Thymus (tissue), 11 donors: ENCODE data around the gene BTBD17. TPM values are rescaled to one million over a fixed set of nuclear protein-coding genes. Genes with fewer than 3 reads are reported as not detected.
A peak's percentile ranks its signal among the peaks of the same experiment; 100 is the strongest.

ENCODE experiments used
- DNase-seq, 9 donors: peaks; one replicate each; pipeline ENCODE4 v3.0.0-alpha.2; 2013; ENCODE audit warnings: low spot score in 9 of 9, low read depth in 6 of 9, missing footprints in 1 of 9
- H3K27ac ChIP-seq, 2 donors: one replicate each; pipeline ENCODE4 v1.5.1; 2013; ENCODE audit warnings: control low read depth in 1 of 2, low read depth in 1 of 2, low read length in 1 of 2, mild to moderate bottlenecking in 1 of 2, moderate library complexity in 1 of 2
- H3K27me3 ChIP-seq, 2 donors: one replicate each; pipeline ENCODE4 v1.5.1; 2013; ENCODE audit warnings: low read length in 1 of 2; ENCODE audit not compliant: control insufficient read depth in 2 of 2, insufficient read depth in 1 of 2
- H3K36me3 ChIP-seq, 2 donors: one replicate each; pipeline ENCODE4 v1.5.1; 2013; ENCODE audit warnings: low read length in 1 of 2, mild to moderate bottlenecking in 1 of 2, moderate library complexity in 1 of 2; ENCODE audit not compliant: control insufficient read depth in 2 of 2, insufficient read depth in 2 of 2
- H3K4me1 ChIP-seq, 2 donors: one replicate each; pipeline ENCODE4 v1.5.1; 2013; ENCODE audit warnings: low read length in 2 of 2; ENCODE audit not compliant: control insufficient read depth in 2 of 2, insufficient read depth in 2 of 2
- H3K4me3 ChIP-seq, 2 donors: one replicate each; pipeline ENCODE4 v1.5.1; 2013; ENCODE audit warnings: low read length in 2 of 2, control low read depth in 1 of 2, mild to moderate bottlenecking in 1 of 2
- H3K9me3 ChIP-seq, 2 donors: one replicate each; pipeline ENCODE4 v1.5.1; 2013; ENCODE audit warnings: low read length in 1 of 2, mild to moderate bottlenecking in 1 of 2; ENCODE audit not compliant: control insufficient read depth in 2 of 2, insufficient read depth in 1 of 2
- WGBS: extraction: QIAGEN DNeasy Blood & Tissue Kit; methylation state at CpG from one replicate; pipeline ENCODE4 v1.1.7; 2013; 5-methylcytosine and 5-hydroxymethylcytosine counted together
- polyA plus RNA-seq: library from polyadenylated mRNA; stranded (reverse); fragments of 200-250 nt; gene quantifications from one replicate; pipeline ENCODE4 v1.2.3, GENCODE V29; 2013
- total RNA-seq: library from RNA; stranded (reverse); fragments of 120-200 nt; gene quantifications from one replicate; pipeline ENCODE4 v1.2.4, GENCODE V29; 2013
- donor health status: healthy.

Gene BTBD17
- total and polyA plus RNA-seq, 2 donors = 0.05 to 0.16 TPM

DNA sequence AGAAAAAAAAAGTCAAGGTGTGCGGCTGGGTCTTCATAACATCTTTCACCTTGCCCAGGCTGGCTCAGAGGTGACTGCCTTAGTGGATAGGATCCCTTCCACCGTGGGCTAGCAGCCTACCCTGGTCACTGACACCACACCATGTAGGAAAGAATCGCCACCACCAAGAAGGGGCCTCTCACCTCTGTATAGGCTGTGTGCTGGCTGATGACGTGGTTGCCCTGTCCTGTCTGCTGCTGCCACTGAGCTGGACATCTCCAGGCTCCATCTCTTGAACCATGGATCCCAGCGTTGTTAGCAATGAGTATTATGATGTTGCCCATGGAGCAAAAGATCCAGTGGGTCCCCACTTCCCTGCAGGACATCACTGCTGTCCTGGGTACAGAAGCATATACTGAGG is 5.5 kb upstream of the BTBD17 start, which contains the start of gene GPR142:
GPR142 (plus strand) TSS at position 301 of the 400 bp plus-strand sequence. CDS start 2,035 bp downstream, outside the sequence.
- H3K9me3 ChIP-seq = no peaks in the 10 kb centered on the region
- no peaks in the 10 kb centered on the region for H3K36me3 ChIP-seq
- 94% methylated on average over 5 of the region's 5 CpGs for WGBS
- H3K27ac ChIP-seq = no peak within 1 kb of the TSS
- H3K4me3 ChIP-seq = no peak within 1 kb of the TSS
- H3K4me1 ChIP-seq = peaks cover 0 to 18% of the 10 kb centered on the region in 2 donors
- DNase-seq = no peak
- H3K27me3 ChIP-seq = peaks cover 0 to 21% of the 10 kb centered on the region in 2 donors

DNA sequence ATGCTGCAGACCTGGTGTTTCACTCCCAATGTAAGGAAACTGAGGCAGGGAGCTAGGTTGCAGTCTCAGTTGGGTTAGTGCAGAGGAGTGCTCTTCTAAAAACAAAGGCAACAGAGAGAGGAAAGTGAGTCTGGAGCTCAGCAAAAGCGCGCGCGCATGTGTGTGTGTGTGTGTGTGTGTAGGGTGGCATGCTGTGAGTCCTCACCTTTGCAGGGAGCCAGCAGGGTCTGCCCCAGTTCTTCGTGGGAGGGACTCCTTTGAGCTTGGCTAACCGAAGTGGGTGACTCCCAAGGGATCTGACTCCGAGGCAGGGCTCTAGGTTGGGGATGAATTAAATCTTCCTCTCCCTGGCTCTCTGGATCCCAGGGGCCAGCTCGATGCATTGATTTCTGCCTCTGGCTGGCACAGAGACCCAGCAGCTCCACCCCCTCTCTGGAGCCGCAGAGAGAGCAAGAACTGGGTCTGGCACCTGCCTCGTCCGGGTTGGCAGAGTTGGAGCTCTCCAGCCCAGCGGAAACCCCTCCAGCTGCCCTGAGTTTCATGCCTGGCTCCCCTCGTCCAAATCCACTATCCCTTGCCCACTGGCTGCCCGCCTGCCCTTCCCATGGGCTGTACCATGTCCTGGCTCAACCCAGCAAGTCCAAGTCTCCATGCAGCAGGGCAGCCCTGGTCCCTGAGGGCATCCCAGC is 1.3 kb upstream of the BTBD17 start:
- Histone ChIP-seq H3K4me3 (no peak overlapping the region), H3K9me3 (no peaks in the 10 kb centered on the region), H3K27ac (no peak overlapping the region), H3K4me1 (no peaks in the 10 kb centered on the region), H3K27me3 (peaks cover 14 to 52% of the 10 kb centered on the region in 2 donors), H3K36me3 (no peaks in the 10 kb centered on the region)
- DNase-seq = no peak
- WGBS = 91% methylated on average over 14 of the region's 14 CpGs

DNA sequence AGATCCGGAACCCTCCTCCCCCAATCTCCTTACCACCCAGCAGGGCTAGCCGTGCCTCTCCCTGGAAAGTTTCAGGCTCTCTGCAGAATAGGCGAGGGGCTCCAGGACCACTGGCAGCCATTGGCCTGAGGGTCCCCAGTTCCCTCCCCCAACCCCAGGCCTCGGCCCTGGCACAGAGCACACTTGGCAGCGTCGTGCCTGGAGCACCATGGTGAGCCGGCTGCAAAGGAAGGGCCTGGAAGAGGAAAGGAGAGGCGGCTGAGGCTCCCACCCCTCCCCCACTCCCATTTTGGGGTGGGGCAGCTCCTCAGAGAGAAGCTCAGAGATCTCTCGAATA is 369 bp upstream of the BTBD17 start:
- Histone ChIP-seq H3K9me3 (no peaks in the 10 kb centered on the region), H3K4me1 (no peaks in the 10 kb centered on the region), H3K36me3 (no peaks in the 10 kb centered on the region), H3K4me3 (no peak overlapping the region), H3K27ac (no peak overlapping the region), H3K27me3 (peaks cover 23 to 61% of the 10 kb centered on the region in 2 donors)
- 46% methylated on average over 9 of the region's 9 CpGs for WGBS
- DNase-seq = no peak

DNA sequence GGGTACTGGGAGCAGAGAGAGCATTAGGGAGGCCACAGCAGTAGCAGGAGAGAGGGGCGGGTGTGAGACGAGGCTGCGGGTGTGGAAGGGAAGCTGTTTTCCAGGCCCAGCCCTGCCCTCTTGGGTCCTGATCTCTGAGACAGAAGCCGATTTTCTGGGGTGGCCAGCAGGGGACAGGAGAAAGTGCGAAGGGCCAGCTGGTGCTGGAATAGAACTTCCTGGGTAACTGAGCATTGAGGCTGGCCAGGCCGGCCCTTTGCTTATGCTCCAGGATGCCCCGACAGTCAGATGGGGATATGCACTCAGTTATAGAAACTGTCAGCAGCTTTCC is 804 bp downstream of the BTBD17 start:
- peaks cover 35 to 73% of the 10 kb centered on the region in 2 donors for H3K27me3 ChIP-seq

DNA sequence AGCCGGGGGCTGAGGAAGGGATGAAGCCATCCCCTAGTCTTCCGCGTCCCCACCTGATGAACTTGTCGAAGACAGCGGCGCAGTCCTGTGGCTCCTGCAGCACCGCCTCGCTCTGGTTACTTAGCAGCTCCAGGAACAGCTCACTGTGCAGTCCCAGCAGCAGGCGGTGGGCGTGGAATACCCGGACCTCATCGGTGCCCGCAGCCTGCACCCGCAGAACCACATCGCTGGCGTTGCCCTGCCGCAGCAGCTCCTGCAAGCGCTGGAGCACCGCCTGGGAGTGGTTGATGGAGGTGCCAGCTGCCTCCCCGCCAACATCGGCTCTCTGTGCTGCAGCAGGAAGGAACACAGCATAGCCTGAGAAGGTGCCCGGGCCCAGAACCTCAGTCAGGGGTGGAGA is 1.8 kb downstream of the BTBD17 start:
- no peak overlapping the region for H3K4me3 ChIP-seq
- H3K27me3 ChIP-seq = peaks cover 44 to 82% of the 10 kb centered on the region in 2 donors
- WGBS = 96% methylated on average over 22 of the region's 22 CpGs
- no peaks in the 10 kb centered on the region for H3K4me1 ChIP-seq
- no peaks in the 10 kb centered on the region for H3K9me3 ChIP-seq
- H3K27ac ChIP-seq = no peak overlapping the region
- DNase-seq = no peak
- H3K36me3 ChIP-seq = no peaks in the 10 kb centered on the region

More for the DNA sequence above, 804 bp downstream of the BTBD17 start:
- H3K36me3 ChIP-seq = no peaks in the 10 kb centered on the region
- no peak for DNase-seq
- no peak overlapping the region for H3K27ac ChIP-seq
- H3K4me3 ChIP-seq = no peak overlapping the region
- 83% methylated on average over 7 of the region's 7 CpGs for WGBS
- H3K9me3 ChIP-seq = no peaks in the 10 kb centered on the region
- no peaks in the 10 kb centered on the region for H3K4me1 ChIP-seq

DNA sequence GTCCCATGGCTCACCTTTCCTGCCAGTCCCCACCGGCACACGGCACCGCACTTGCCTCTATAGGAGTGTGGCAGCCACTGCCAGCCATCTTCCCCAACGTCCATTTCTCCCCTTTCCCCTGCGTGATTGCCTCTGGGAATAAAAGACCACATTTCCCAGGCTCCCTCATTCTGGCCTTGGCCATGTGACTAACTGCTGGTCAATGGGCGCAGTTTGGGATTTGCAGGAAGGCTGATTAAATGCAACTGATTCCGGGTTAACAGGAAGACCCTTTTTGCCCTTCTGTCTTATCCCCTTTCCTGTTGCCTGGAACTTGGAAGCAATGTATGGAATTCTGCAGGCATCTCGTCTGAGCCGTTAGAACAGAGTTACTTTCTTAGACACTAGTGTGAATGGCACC is 3.0 kb downstream of the BTBD17 start:
- no peak overlapping the region for H3K27ac ChIP-seq
- no peaks in the 10 kb centered on the region for H3K9me3 ChIP-seq
- DNase-seq = no peak
- no peaks in the 10 kb centered on the region for H3K36me3 ChIP-seq
- no peaks in the 10 kb centered on the region for H3K4me1 ChIP-seq
- peaks cover 56 to 95% of the 10 kb centered on the region in 2 donors for H3K27me3 ChIP-seq
- H3K4me3 ChIP-seq = no peak overlapping the region
- 96% methylated on average over 9 of the region's 9 CpGs for WGBS

DNA sequence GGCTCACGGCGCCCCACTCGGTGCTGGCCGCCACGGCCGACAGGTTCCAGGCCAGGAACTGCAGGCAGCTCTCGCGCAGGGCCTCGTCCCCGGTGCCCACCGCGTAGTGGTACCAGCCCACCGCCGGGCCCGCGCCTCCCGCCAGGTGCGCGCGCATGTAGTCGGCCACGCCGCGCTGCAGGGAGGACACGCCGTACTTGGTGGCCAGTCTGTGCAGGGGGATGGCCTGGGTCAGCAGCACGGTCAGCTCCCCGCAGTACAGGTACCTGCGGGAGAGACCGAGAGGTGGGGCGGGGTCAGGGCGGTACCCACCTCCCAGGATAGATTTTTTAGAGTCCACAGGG is 4.2 kb downstream of the BTBD17 start:
- Histone ChIP-seq H3K9me3 (no peaks in the 10 kb centered on the region), H3K27ac (no peak overlapping the region), H3K4me1 (no peaks in the 10 kb centered on the region), H3K36me3 (no peaks in the 10 kb centered on the region), H3K27me3 (peaks cover 68 to 99% of the 10 kb centered on the region in 2 donors), H3K4me3 (no peak overlapping the region)
- DNase-seq = no peak
- WGBS = 31% methylated on average over 32 of the region's 32 CpGs

DNA sequence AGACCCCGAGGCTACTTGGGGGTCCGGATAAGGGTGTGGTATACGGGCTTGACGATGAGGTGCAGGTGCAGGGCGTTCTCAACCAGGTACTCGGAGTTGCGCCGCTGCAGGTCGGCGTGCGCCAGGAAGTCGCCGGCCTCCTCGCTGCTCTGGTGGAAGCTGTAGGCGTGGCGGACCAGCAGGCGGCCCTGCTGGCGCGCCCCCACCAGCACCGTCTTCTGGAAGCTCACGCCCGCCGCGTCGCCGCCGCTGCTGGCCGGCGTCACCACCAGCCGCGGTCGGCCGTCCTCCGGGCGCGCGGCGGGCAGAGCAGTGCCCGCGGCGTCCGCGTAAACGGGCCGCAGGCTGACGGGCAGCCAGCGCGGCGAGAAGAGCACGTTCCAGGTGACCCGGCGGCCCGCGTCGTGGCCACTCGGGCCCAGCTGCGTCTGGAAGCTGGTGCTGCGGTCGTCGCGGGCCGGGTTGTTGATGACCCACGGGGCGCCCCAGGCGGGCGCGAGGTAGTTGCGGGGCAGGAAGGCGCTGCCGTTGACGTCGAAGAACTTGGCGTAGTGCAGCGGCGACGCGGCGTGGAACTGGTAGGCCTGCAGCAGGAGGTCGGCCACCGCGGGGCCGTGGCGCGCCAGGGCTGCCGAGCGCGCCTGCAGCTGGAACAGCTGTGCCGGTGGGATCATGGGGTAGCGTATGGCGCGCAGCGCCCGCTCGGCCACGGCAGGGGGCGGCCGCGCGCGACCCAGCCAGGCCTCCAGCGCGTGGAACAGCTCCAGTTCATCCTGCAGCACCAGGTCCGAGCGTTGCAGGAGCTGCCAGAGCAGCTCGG is 4.8 kb downstream of the BTBD17 start:
- no peak overlapping the region for H3K27ac ChIP-seq
- H3K9me3 ChIP-seq = no peaks in the 10 kb centered on the region
- H3K4me1 ChIP-seq = no peaks in the 10 kb centered on the region
- WGBS = 3% methylated on average over 105 of the region's 105 CpGs
- H3K4me3 ChIP-seq = peak overlapping the region in 1 of 2 donors; percentile 17
- H3K27me3 ChIP-seq = peaks cover 73 to 99% of the 10 kb centered on the region in 2 donors
- H3K36me3 ChIP-seq = no peaks in the 10 kb centered on the region
- peak in 1 of 9 donors; percentile 20 for DNase-seq

DNA sequence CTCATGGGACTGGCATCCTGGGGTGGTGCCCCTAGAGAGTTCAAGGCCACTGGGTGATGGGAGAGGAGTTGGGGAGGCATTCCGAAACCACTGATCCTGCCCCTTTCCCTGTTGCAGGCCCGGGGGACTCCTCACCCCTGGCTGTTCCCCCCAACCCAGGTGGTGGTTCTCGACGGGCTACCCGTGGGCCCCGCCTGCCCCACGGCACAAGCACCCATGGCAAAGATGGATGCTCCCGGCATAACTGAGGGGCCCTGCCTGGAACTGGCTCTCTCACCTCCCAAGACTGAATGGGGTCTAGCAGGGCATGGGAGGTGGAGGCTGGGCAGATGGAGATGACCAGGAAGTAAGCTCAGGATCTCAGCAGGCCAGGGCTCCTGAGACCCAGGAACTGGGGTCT is 6.6 kb downstream of the BTBD17 start:
- Histone ChIP-seq H3K9me3 (no peaks in the 10 kb centered on the region), H3K36me3 (no peaks in the 10 kb centered on the region), H3K4me1 (no peaks in the 10 kb centered on the region), H3K27me3 (peaks cover 82 to 99% of the 10 kb centered on the region in 2 donors), H3K27ac (no peak overlapping the region), H3K4me3 (no peak overlapping the region)
- 84% methylated on average over 8 of the region's 8 CpGs for WGBS
- no peak for DNase-seq
